Upper lobe of left lung (tissue), 4 donors: ENCODE data around the gene FOXN4.

Source experiments
- CTCF ChIP-seq, 6 experiments: fragments of 450-650 bp in 4 of 6; fragments of 200-600 bp in 2 of 6; sonication (generic) in 2 of 6; IDR thresholded peaks; one replicate each; pipeline ENCODE4 v1.5.1; 2016 to 2019; ENCODE audit warnings: antibody characterized with exemption in 6 of 6
- POLR2A ChIP-seq, 4 donors: fragments of 450-650 bp; IDR thresholded peaks; one replicate each; pipeline ENCODE4 v1.5.1; 2016 to 2017; ENCODE audit warnings: antibody characterized with exemption in 4 of 4, mild to moderate bottlenecking in 2 of 4

- TF ChIP-seq CTCF (IDR thresholded peaks at IDR 0.05) (no peak), POLR2A (IDR thresholded peaks at IDR 0.05) (no peak)
Observed at GRCh38 chr12:109240365-109240764, 68.7 kb downstream of the FOXN4 start.
